ENCODE data around the gene ZNF417.
"Not testable (repeated sequence)": the region's sequence is repeated elsewhere in the genome, so short reads cannot be mapped to it uniquely, and the experiment has no call there.

The ZNF417 gene

GRCh38 chr19:57887195-57887941 lies 29.0 kb downstream of the ZNF417 start:
- DNase-seq (ENCODE audit: low read depth), result no peak

- DNase-seq (ENCODE audit: low read depth), result no peak
These were observed 30.3 kb downstream of the ZNF417 start for GRCh38 chr19:57886046-57886445.

- DNase-seq (ENCODE audit: low read depth), result not testable (repeated sequence)
These were observed 42.3 kb downstream of the ZNF417 start for GRCh38 chr19:57873883-57874799.

GRCh38 chr19:57872450-57872849 lies 43.9 kb downstream of the ZNF417 start:
- DNase-seq (ENCODE audit: low read depth), result peak; percentile 20

GRCh38 chr19:57870225-57870624 lies 46.2 kb downstream of the ZNF417 start:
- no peak for DNase-seq (ENCODE audit: low read depth)

GRCh38 chr19:57869655-57870054 lies 46.7 kb downstream of the ZNF417 start:
- not testable (repeated sequence) for DNase-seq (ENCODE audit: low read depth)

- DNase-seq (ENCODE audit: low read depth), result no peak
These were observed 48.4 kb downstream of the ZNF417 start for GRCh38 chr19:57867868-57868492.
